IMR-90 (cell line): ENCODE data around the gene OTOA. TPM values are rescaled to one million over a fixed set of nuclear protein-coding genes. Genes with fewer than 3 reads are reported as not detected.

Experiments used
- ATAC-seq: fragments of 200-7000 bp; cut with Tn5 transposase; 2 replicates; pipeline ENCODE4 v1.9.1; 2020; ENCODE audit warnings: low read depth, mild to moderate bottlenecking, moderate library complexity
- BruUV-seq: library from RNA; stranded (reverse); fragments of 400-500 nt; replicated peaks from 2 replicates; lab custom pipeline; 2021; lab: Mats Ljungman, UMichigan
- CTCF ChIA-PET: fragments of 300-600 bp; formaldehyde crosslinking; extraction: SDS; loops from one replicate; lab custom pipeline; 2021; ENCODE audit warnings: antibody characterized with exemption; lab: Yijun Ruan, JAX
- POLR2A ChIA-PET: fragments of 300-600 bp; sonication (Branson Sonifier 250); formaldehyde crosslinking; loops from one replicate; lab custom pipeline; 2022; ENCODE audit warnings: antibody characterized with exemption; ENCODE audit not compliant: unreplicated experiment; lab: Charles Lee
- DNase-seq: peaks from one replicate; pipeline ENCODE4 v3.0.0; 2013
- H2AFZ ChIP-seq: replicated peaks from 2 replicates; pipeline ENCODE3; 2013; ENCODE audit warnings: low read length, mild to moderate bottlenecking; ENCODE audit not compliant: poor library complexity
- H2AK5ac ChIP-seq: 2 replicates; pipeline ENCODE4 v1.6.1; 2013; ENCODE audit warnings: low read depth, low read length, inconsistent platforms
- H2AK9ac ChIP-seq: replicated peaks from 2 replicates; pipeline ENCODE3; 2013; ENCODE audit warnings: mild to moderate bottlenecking, low read depth, low read length, moderate library complexity; ENCODE audit not compliant: poor library complexity
- H2BK120ac ChIP-seq: 2 replicates; pipeline ENCODE4 v1.6.1; 2013; ENCODE audit warnings: low read depth, low read length, inconsistent platforms
- H2BK15ac ChIP-seq: 3 replicates; pipeline ENCODE4 v1.6.1; 2013; ENCODE audit warnings: low read depth, low read length, inconsistent platforms
- H2BK20ac ChIP-seq: 2 replicates; pipeline ENCODE4 v1.6.1; 2013; ENCODE audit warnings: low read depth, mild to moderate bottlenecking, inconsistent platforms, low read length, moderate library complexity
- H2BK5ac ChIP-seq: 2 replicates; pipeline ENCODE4 v1.6.1; 2013; ENCODE audit warnings: mild to moderate bottlenecking, low read depth, low read length, inconsistent platforms; ENCODE audit not compliant: poor library complexity, severe bottlenecking
- H3K14ac ChIP-seq: replicated peaks from 2 replicates; pipeline ENCODE4 v1.6.1; 2013; ENCODE audit warnings: low read depth, low read length, inconsistent platforms
- H3K18ac ChIP-seq: 2 replicates; pipeline ENCODE4 v1.6.1; 2013; ENCODE audit warnings: low read depth, low read length, control low read depth
- H3K23ac ChIP-seq: 2 replicates; pipeline ENCODE4 v1.6.1; 2013; ENCODE audit warnings: low read depth, low read length, inconsistent platforms
- H3K27ac ChIP-seq: 2 replicates; pipeline ENCODE4 v1.5.1; 2013; ENCODE audit warnings: mild to moderate bottlenecking, control low read depth, low read length; ENCODE audit not compliant: insufficient read depth
- H3K27me3 ChIP-seq: 2 replicates; pipeline ENCODE4 v1.6.1; 2013; ENCODE audit warnings: low read length; ENCODE audit not compliant: control insufficient read depth, insufficient read depth
- H3K36me3 ChIP-seq: 2 replicates; pipeline ENCODE4 v1.6.1; 2013; ENCODE audit warnings: low read length, mixed read lengths; ENCODE audit not compliant: control insufficient read depth, insufficient read depth
- H3K4ac ChIP-seq: 2 replicates; pipeline ENCODE4 v1.6.1; 2013; ENCODE audit warnings: low read depth, low read length, inconsistent platforms
- H3K4me1 ChIP-seq: 2 replicates; pipeline ENCODE4 v1.6.1; 2013; ENCODE audit warnings: low read length, mixed read lengths; ENCODE audit not compliant: control insufficient read depth, insufficient read depth
- H3K4me2 ChIP-seq: 2 replicates; pipeline ENCODE4 v1.6.1; 2013; ENCODE audit warnings: low read depth, mild to moderate bottlenecking, control low read depth, low read length, moderate library complexity
- H3K4me3 ChIP-seq: 2 replicates; pipeline ENCODE4 v1.5.1; 2013; ENCODE audit warnings: low read depth, mild to moderate bottlenecking, control low read depth, low read length, moderate library complexity; ENCODE audit not compliant: insufficient read depth
- H3K56ac ChIP-seq: 2 replicates; pipeline ENCODE4 v1.6.1; 2013; ENCODE audit warnings: low read length, inconsistent platforms; ENCODE audit not compliant: insufficient read depth; ENCODE audit errors: extremely low read depth
- H3K79me1 ChIP-seq, 2 experiments: 2 replicates each; pipeline ENCODE4 v1.6.1; 2013; ENCODE audit warnings: low read length in 2 of 2, inconsistent platforms in 1 of 2, low read depth in 1 of 2
- H3K9ac ChIP-seq: 2 replicates; pipeline ENCODE4 v1.6.1; 2013; ENCODE audit warnings: low read depth, low read length, control low read depth
- H3K9me1 ChIP-seq: 2 replicates; pipeline ENCODE4 v1.6.1; 2013; ENCODE audit warnings: low read length, inconsistent platforms; ENCODE audit not compliant: insufficient read depth
- H3K9me3 ChIP-seq: 2 replicates; pipeline ENCODE4 v1.6.1; 2013; ENCODE audit warnings: low read length; ENCODE audit not compliant: control insufficient read depth, insufficient read depth
- H4K20me1 ChIP-seq: 2 replicates; pipeline ENCODE4 v1.6.1; 2013; ENCODE audit warnings: low read length, inconsistent platforms; ENCODE audit not compliant: insufficient read depth
- H4K5ac ChIP-seq: 2 replicates; pipeline ENCODE4 v1.6.1; 2013; ENCODE audit warnings: mild to moderate bottlenecking, low read depth, low read length, control low read depth
- H4K8ac ChIP-seq, 2 experiments: 2 replicates each; pipeline ENCODE4 v1.6.1; 2013; ENCODE audit warnings: low read depth in 2 of 2, low read length in 2 of 2, control low read depth in 1 of 2, inconsistent platforms in 1 of 2
- H4K91ac ChIP-seq: 2 replicates; pipeline ENCODE4 v1.6.1; 2013; ENCODE audit warnings: low read depth, low read length, inconsistent platforms; ENCODE audit not compliant: insufficient read depth
- BHLHE40 ChIP-seq: fragments of 150-350 bp; IDR thresholded peaks from 2 replicates; pipeline ENCODE4 v1.6.1; 2016; ENCODE audit warnings: mild to moderate bottlenecking, low read depth, low read length
- CEBPB ChIP-seq: IDR thresholded peaks from 2 replicates; pipeline ENCODE4 v1.6.1; 2012; ENCODE audit warnings: low read depth, low read length, improper control_type of control experiment
- CHD1 ChIP-seq: IDR thresholded peaks from 2 replicates; pipeline ENCODE4 v1.6.1; 2012; ENCODE audit warnings: low read depth, low read length, improper control_type of control experiment
- FOS ChIP-seq: fragments of 150-350 bp; IDR thresholded peaks from 2 replicates; pipeline ENCODE4 v1.6.1; 2016; ENCODE audit warnings: low read depth, low read length
- MAFK ChIP-seq: IDR thresholded peaks from 2 replicates; pipeline ENCODE4 v1.6.1; 2012; ENCODE audit warnings: low read depth, low read length, improper control_type of control experiment
- SMC3 ChIP-seq: fragments of 150-350 bp; IDR thresholded peaks from 2 replicates; pipeline ENCODE4 v1.6.1; 2016; ENCODE audit warnings: low read depth, mild to moderate bottlenecking, antibody characterized with exemption, low read length, moderate library complexity
- USF2 ChIP-seq: fragments of 150-350 bp; IDR thresholded peaks from 2 replicates; pipeline ENCODE4 v1.6.1; 2017; ENCODE audit warnings: mild to moderate bottlenecking, antibody characterized with exemption, low read length, low read depth
- WGBS, 2 experiments: methylation state at CpG; one replicate each; pipeline versions ENCODE4 v1.1.5 to v1.1.7; 2013; ENCODE audit warnings: missing lambda C conversion rate in 2 of 2; ENCODE audit not compliant: insufficient read length in 1 of 2; ENCODE audit errors: extremely low coverage in 2 of 2; 5-methylcytosine and 5-hydroxymethylcytosine counted together
- dilution Hi-C: fragments of 300-500 bp; cut with HindIII; formaldehyde crosslinking; loops from one replicate; pipeline ENCODE4 v1.14.3; 2018; ENCODE audit warnings: low sequenced_read_pairs; ENCODE audit not compliant: unreplicated experiment
- in situ Hi-C: fragments of 300-500 bp; cut with MboI; formaldehyde crosslinking; loops from 3 replicates; pipeline ENCODE4 v1.14.3; 2019; ENCODE audit warnings: low sequenced_read_pairs, inconsistent platforms, mixed read lengths
- intact Hi-C: fragments of 100-400 bp; cut with micrococcal nuclease; formaldehyde crosslinking; loops from 2 replicates; pipeline ENCODE4 v1.10.0; 2022
- polyA plus RNA-seq, 3 experiments: library from polyadenylated mRNA; depleted of rRNA; stranded (reverse); fragments of >200 nt; gene quantifications; 2 replicates each; pipeline ENCODE4 v1.2.3, GENCODE V29; 2012; ENCODE audit warnings: low replicate concordance in 1 of 3
- total RNA-seq: library from RNA; depleted of rRNA; stranded (reverse); fragments of >200 nt; gene quantifications from 2 replicates; pipeline ENCODE4 v1.2.3, GENCODE V29; 2012

OTOA gene
- total and polyA plus RNA-seq, 2 of the 4 experiments (the other 2 are of a cell fraction): 0.02 TPM; not detected in 1

- H3K36me3 ChIP-seq: no peaks in the 10 kb centered on the region
- no CpG with 5 or more reads among the region's 2 CpGs for WGBS, 2 experiments
- no peak for ATAC-seq
- no peak overlapping the region for H2BK120ac ChIP-seq
- no peak overlapping the region for H3K56ac ChIP-seq
- H3K9me1 ChIP-seq: no peaks in the 10 kb centered on the region
- no peak overlapping the region for H3K4ac ChIP-seq
- ChIA-PET POLR2A (no interaction called here), CTCF (no interaction called here)
- no peak overlapping the region for H2BK5ac ChIP-seq
- no peaks in the 10 kb centered on the region for H3K9me3 ChIP-seq
- H3K18ac ChIP-seq: no peak overlapping the region
- TF ChIP-seq CHD1 (no peak), FOS (no peak), USF2 (no peak), CEBPB (no peak), SMC3 (no peak), MAFK (no peak), BHLHE40 (no peak)
- H4K91ac ChIP-seq: no peak overlapping the region
- H3K79me1 ChIP-seq: no peaks in the 10 kb centered on the region
- no peak for DNase-seq
- H3K4me2 ChIP-seq: no peak overlapping the region
- H4K8ac ChIP-seq: no peak overlapping the region
- no peak overlapping the region for H2AK9ac ChIP-seq
- no peak overlapping the region for H4K5ac ChIP-seq
- H3K23ac ChIP-seq: no peak overlapping the region
- H4K20me1 ChIP-seq: no peaks in the 10 kb centered on the region
- in situ Hi-C loops (loop anchor here (10.0 kb wide), 1 partner anchor 46 kb away; no protein-coding TSS in a partner anchor), dilution Hi-C loops (no loop called here), intact Hi-C loops (no loop called here)
- no TSS peak for BruUV-seq
- H2AFZ ChIP-seq: no peak overlapping the region
- no peak overlapping the region for H2BK15ac ChIP-seq
- H2AK5ac ChIP-seq: no peak overlapping the region
- no peak overlapping the region for H3K14ac ChIP-seq
- no peak overlapping the region for H3K27ac ChIP-seq
- peaks cover 2% of the 10 kb centered on the region for H3K27me3 ChIP-seq
- no peaks in the 10 kb centered on the region for H3K4me1 ChIP-seq
- no peak overlapping the region for H3K4me3 ChIP-seq
- H2BK20ac ChIP-seq: no peak overlapping the region
- no peak overlapping the region for H3K9ac ChIP-seq
Observed at GRCh38 chr16:21720533-21720932, 56.8 kb downstream of the OTOA start.
